Measurements from ENCODE around the gene ADGRB3.

Gene ADGRB3

DNA sequence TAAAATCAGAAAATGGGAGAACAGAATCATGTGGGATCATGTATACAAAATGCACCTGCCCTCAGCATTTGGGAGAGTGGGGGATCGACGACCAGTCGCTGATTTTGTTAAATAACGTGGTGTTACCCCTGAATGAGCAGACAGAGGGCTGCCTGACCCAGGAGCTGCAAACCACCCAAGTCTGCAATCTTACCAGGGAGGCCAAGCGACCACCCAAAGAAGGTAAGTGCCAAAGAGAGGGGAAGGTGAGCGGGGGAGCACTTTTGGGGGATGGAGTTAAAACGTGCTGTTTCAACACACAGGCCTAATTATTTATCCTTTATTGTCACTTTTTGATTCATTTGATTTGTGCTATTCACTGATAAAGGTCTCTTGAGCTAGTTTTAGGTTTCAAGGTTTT lies 4.1 kb downstream of the ADGRB3 start:
- H3K27me3 ChIP-seq = no peaks in the 10 kb centered on the region
- intact Hi-C loops (cut with DNase I; ENCODE audit: low total_unique reads) = no loop called here
- H3K4me3 ChIP-seq = no peak overlapping the region
- TF ChIP-seq CTCF (IDR thresholded peaks at IDR 0.05) = no peak
- no peak for DNase-seq
- no peak overlapping the region for H3K27ac ChIP-seq
- peaks cover 0 to 14% (median 0%) of the 10 kb centered on the region in 4 donors for H3K4me1 ChIP-seq
- H3K9me3 ChIP-seq = no peaks in the 10 kb centered on the region
- H3K36me3 ChIP-seq = no peaks in the 10 kb centered on the region

GRCh38 chr6:68639826-68640490 lies 4.9 kb downstream of the ADGRB3 start:
- Histone ChIP-seq H3K4me3 (peak overlapping the region; percentile 23 to 37), H3K4me1 (peaks cover 0 to 14% (median 0%) of the 10 kb centered on the region in 4 donors), H3K9me3 (no peaks in the 10 kb centered on the region), H3K27me3 (no peaks in the 10 kb centered on the region), H3K27ac (peak overlapping the region in 1 of 2 donors; percentile 5), H3K36me3 (no peaks in the 10 kb centered on the region)
- TF ChIP-seq CTCF (IDR thresholded peaks at IDR 0.05) = no peak
- intact Hi-C loops (cut with DNase I; ENCODE audit: low total_unique reads) = no loop called here
- no peak for DNase-seq

- no peaks in the 10 kb centered on the region for H3K9me3 ChIP-seq
- DNase-seq = no peak
- intact Hi-C loops (cut with DNase I; ENCODE audit: low total_unique reads) = no loop called here
- no peaks in the 10 kb centered on the region for H3K36me3 ChIP-seq
- peak overlapping the region in 1 of 2 donors; percentile 5 for H3K27ac ChIP-seq
- peaks cover 0 to 13% (median 0%) of the 10 kb centered on the region in 4 donors for H3K4me1 ChIP-seq
- no peaks in the 10 kb centered on the region for H3K27me3 ChIP-seq
- TF ChIP-seq CTCF (IDR thresholded peaks at IDR 0.05) = no peak
- peak overlapping the region; percentile 23 to 37 for H3K4me3 ChIP-seq
Measured at GRCh38 chr6:68640491-68640835, 5.4 kb downstream of the ADGRB3 start.

DNA sequence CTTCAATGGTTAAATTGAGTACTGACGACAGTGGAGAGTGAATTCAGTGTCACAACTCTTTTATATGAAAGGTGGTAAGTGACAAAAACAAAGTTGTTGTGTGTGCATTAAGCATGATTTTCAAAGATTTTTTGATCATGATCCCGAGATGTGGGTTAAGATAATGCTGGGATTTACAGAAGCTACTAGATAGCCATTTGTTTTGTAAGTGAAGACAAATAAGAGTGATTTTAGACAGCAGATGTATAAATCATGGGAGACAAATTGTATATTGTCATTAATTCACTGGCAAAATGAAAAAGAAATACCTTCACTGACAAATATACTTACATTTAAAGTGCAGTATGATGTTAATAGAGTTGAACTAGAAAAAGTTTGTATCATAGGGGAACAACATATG lies 6.1 kb downstream of the ADGRB3 start:
- no peaks in the 10 kb centered on the region for H3K36me3 ChIP-seq
- no peaks in the 10 kb centered on the region for H3K9me3 ChIP-seq
- intact Hi-C loops (cut with DNase I; ENCODE audit: low total_unique reads) = no loop called here
- H3K4me3 ChIP-seq = no peak overlapping the region
- H3K4me1 ChIP-seq = peaks cover 0 to 6% (median 0%) of the 10 kb centered on the region in 4 donors
- no peak for DNase-seq
- H3K27ac ChIP-seq = no peak overlapping the region
- H3K27me3 ChIP-seq = no peaks in the 10 kb centered on the region
- TF ChIP-seq CTCF (IDR thresholded peaks at IDR 0.05) = no peak

DNA sequence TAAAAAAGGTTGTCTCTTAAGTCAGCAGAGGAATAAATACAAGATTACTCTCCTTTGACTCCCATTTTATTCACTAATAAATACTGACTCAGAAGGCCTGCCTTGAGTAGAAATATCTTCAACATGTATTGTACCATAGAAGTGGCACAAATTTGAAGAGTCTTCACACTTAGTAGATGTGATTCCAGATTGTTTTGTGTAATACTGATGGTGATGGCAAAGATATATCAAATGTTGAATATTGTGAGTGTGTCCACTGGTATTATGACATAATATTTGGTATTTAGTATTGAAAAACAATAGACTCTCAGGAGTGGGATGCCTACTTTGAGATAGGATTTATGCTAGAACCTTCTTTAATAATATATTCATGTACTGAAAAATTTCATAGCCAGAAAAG lies 7.0 kb downstream of the ADGRB3 start:
- Histone ChIP-seq H3K4me3 (no peak overlapping the region), H3K36me3 (no peaks in the 10 kb centered on the region), H3K27me3 (no peaks in the 10 kb centered on the region), H3K9me3 (no peaks in the 10 kb centered on the region), H3K27ac (no peak overlapping the region), H3K4me1 (no peaks in the 10 kb centered on the region)
- TF ChIP-seq CTCF (IDR thresholded peaks at IDR 0.05) = no peak
- DNase-seq = no peak
- intact Hi-C loops (cut with DNase I; ENCODE audit: low total_unique reads) = no loop called here

DNA sequence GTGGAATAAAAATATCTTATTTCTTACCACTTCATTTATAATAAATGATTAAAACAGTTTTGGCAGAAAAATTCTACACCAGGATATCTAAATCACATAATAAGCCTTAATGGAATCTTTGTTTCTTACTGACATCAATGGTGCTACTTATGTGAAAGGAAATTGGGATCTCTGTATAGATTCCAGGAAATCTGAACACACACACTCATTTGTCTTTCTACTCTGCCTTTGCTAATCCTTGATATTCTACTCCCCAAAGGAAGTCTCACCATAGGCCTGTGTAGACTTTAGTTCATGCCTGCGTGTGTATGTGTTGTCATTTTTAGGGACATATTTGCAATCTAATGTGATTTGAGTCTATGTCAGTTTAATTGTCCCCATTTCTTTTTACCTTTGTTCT lies 7.9 kb downstream of the ADGRB3 start:
- Histone ChIP-seq H3K27me3 (no peaks in the 10 kb centered on the region), H3K4me3 (no peak overlapping the region), H3K4me1 (no peaks in the 10 kb centered on the region), H3K27ac (no peak overlapping the region), H3K36me3 (no peaks in the 10 kb centered on the region), H3K9me3 (no peaks in the 10 kb centered on the region)
- intact Hi-C loops (cut with DNase I; ENCODE audit: low total_unique reads) = no loop called here
- TF ChIP-seq CTCF (IDR thresholded peaks at IDR 0.05) = no peak
- no peak for DNase-seq
